Superior temporal gyrus (tissue), 1 donor: Measurements from ENCODE around the gene TRANK1.
A peak's percentile ranks its signal among the peaks of the same experiment; 100 is the strongest.

Source experiments
- DNase-seq: peaks from one replicate; pipeline ENCODE4 v3.0.0-alpha.2; 2016; ENCODE audit errors: extremely low spot score

Gene TRANK1

DNA sequence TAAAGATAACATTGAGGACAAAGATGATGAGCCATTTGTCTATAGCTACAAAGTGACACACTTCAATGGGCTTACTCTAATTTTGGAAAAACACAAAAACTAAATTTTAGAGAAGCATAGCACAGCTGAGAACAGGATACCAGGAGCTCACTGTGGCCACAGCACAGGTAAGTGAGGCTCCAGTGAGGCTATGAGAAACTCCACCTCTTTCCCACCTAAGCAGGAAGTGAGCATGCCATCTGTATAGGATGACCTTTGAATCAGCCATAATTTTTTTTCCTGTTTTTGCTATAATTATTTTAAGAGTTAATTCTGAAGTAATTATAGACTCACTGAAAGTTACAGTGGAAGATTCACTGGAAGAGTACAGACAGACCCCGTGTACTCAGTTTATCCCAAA, 98.4 kb downstream of the TRANK1 start:
- DNase-seq, result no peak

DNA sequence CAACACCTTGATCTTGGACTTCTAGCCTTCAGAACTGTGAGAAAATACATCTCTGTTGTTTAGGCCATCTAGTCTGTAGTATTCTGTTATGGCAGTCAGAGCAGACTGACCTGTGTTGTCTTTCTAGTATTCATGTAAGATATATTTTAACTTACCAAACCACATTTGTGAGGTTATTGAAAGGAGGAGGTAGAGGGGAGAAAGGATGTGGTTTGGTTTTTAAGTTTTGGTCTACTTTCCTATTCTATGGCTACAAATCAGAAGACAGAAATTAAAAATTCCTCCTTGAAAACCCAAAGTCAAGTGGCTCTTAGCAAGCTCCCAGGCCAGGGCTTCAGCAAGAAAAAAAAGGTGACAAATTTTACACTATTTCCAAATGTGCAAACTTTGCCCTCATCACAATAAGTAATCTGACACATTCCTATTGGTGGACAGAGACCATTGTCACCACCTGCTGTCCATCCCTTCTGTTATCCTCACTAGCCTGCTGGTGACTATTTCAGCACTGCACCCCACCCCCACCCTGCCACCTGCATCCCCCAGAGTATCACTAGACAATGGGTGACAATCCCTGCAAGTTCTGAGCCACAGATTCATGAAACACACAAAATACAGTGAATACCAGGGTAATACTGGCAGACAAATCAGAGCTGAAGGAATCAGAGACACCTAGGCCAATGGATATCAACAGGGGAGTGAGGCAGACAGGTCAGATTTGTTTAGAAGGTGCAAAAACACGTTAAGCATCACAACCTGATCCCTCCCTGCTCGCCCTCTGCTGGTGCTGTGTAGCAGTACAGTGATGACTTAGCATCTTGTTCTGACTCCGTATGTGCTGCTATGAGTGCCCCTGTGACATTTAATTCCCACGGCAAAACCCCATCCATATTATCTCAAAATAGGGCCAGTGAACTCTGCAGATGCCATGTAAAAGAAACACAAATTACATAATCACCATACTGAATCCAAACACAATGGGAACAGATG, 101.5 kb downstream of the TRANK1 start:
- DNase-seq, result peak; percentile 43

DNA sequence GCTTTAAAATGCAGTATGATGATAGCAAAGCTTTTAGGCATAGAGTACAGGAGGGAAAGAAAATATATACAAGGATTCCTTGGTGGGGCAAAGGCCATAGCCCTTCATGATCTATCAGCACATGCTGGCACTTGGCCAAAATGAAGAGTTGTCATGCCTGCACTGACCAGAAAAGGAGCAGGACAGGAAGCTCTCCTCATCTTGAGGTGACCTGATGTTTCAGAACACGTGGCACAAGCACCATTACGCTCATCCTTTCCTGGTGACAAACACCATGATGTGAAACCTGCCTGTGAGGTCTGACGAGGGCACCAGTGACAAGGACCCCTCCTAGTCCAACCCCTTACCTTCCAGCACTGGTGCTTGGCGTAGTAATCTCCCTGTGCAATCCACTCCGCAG, 102.6 kb downstream of the TRANK1 start:
- no peak for DNase-seq

DNA sequence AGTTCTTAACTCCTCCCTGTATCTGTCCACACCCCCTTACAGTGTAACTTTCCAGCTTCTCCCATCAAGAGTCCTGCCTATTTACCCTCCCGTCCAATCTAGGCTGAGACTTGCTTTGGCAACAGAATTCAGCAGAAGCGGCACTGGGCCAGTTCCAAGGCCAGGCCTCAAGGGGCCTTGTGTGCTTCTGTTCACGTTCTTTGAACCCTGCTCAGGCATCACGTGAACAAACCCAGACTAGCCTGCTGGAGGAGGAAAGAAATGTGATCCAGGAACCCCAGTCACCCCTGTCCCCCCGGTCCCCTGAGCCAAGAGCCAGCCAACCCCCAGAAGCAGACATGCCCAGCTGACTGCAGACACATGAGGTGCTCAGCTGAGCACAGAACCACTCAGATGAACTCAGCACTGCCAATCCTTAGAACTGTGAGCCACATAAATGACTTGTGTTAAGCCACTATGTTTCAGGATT, 104.4 kb downstream of the TRANK1 start:
- DNase-seq, result no peak

DNA sequence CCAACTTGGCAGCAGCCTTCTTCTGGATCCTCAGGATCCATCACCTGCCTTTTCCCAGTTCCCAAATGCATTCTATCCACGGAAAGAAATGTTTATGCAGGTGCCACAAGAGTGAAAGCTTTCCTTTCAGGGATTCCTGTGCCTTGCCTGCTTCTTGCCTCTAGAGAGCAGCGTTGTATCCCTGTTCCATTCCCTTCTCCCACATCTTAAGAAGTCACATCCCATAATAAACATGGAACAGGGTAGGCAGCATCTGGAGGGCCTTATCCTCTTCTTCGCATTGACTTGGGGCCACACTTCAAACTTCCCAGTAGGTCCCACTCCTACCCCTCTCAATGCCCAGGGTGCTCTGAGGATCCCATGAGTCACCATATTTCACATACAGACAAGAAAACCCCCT, 107.8 kb downstream of the TRANK1 start:
- no peak for DNase-seq

DNA sequence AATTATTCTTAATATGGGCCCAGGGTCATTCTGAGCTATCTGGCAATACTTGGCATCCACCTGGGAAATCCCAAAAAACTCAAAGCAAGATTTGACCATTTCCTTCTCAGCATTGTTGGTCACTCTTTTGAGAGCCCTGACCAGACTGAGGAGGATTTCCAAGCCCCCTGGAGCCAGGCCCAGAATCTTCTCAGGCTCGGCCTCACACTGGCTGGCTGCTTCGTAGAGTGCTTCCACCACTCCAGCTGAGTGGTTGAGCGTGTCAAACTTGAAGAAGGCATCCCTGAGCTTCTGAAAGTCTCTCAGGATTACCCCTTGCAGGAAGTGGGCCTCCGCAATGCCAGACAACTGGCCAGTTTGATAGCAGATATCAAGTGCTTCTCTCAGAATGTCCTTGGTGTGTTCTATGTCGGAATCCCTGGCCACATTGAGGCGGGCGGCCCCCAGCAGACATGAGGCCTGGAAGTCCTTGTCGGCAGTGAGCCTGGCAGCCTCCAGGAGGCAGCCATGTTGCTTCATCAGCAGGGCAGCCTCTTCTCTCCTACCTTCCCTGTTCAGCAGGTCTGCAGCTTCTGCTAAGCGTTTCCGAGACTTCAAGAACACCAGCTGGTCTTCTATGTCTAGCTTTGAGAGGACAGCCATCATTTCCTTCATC, 111.6 kb downstream of the TRANK1 start:
- DNase-seq, result no peak

DNA sequence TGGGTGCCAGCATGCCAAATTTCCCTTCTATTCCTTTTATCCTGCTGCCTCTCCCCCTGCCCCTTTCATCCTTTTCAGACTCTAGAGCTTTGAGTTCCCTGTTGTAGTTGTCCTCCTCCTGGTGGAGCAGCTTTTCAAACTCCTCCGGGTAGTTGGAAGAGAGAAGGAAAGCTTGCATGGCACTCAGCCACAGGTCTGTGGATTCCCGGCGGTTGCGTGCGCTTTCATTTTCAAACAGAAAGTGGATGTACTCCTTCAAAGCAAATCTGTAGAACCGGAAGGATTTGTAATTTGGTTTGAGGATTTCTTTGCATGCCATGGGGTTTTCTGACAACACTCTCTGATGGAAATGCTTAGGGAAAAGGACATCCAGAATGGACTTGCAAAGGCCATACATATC, 112.4 kb downstream of the TRANK1 start:
- peak; percentile 28 for DNase-seq

DNA sequence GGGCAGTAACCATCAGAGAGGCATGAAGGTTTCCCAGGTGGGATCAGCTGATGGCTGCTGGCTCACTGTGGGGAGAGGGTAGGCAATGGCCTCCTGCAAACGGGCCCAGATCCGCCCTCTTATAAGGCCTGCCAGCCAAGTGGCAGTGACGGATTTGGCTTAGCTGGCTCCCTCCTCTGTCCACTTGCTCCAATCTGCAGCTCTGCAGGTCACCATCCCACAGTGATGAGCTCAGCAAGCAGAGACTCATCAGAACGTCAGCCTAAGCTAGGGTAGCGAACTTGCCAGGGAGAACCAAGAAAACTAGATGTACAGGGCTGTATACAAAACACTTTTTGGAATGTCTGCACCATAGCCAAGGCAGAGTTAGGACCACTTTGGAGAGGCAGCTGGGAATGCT, 117.7 kb downstream of the TRANK1 start:
- no peak for DNase-seq

DNA sequence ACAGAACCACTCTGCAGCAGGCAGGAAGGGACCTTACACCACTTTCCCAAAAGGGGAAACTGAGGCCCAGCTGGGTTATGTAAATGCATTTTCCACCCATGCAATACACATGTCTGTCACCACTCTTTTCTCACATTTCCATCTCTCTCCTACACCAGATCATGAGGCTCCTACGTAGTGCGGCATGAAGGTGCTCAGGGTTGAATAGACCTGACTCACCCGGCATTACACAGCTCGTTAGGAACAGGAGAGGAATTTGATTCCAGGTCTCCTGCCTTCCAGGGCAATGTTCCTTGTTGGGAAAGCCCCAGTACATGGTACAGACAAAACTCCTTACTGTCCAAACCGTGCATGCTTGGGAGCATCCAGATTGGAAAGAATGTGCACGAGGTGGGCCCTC, 118.6 kb downstream of the TRANK1 start:
- DNase-seq, result no peak

DNA sequence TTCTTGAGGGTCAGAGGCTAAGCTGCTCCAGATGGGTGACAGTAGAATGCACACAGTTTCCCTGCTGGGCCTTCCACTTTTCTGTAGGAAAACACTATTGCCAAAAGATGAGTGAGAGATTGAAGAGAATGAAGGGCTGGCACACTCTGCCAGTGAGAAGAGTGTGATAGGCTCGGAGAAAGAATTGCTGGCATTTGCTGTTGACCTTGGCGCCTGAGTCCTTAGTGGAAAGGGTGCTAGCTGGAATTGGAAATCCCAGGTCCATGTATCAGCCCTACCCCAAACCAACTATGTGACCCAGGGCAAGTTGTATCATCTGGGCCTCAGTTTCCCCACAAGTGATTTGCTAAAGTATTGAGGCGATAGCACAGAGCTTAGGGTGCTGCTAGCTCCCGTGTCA, 120.4 kb downstream of the TRANK1 start:
- DNase-seq, result no peak

DNA sequence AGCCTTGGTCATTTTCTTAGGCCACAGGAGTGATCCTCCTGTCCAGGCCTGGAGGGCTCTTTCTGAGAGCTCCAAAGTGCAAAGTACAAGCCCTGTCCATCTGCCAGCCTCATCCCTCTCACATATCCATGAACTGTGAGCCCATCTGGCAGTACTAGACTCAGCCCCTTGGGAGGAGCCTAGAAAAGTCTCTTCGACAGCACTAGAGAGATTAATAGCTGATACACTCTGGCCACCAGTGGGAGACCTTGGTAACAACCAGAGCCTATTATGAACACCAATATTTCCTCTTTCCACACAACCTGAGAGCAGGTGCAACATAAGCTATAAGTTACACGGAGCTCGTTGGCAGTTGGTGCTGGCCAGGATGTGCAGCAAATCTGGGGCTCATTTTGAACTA, 121.0 kb downstream of the TRANK1 start:
- DNase-seq, result no peak

DNA sequence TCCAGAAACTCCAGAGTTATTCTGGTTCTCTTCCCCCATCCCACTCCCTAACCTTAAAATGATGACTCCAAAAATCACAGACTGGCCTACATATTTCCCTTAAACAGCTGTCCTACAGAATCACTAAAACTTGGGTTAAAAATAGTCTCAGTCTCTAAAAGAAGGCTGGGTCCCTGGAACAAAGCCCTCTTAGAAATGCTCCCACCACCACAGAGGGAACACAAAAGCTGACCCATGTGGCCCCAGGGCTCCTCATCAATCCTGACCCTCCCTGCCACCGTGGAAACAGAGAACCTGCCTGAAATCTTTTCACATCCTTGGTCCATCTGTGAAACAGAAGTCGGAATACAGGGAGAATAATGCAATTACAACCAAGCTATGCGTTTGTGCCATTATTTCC, 124.8 kb downstream of the TRANK1 start:
- DNase-seq, result no peak

DNA sequence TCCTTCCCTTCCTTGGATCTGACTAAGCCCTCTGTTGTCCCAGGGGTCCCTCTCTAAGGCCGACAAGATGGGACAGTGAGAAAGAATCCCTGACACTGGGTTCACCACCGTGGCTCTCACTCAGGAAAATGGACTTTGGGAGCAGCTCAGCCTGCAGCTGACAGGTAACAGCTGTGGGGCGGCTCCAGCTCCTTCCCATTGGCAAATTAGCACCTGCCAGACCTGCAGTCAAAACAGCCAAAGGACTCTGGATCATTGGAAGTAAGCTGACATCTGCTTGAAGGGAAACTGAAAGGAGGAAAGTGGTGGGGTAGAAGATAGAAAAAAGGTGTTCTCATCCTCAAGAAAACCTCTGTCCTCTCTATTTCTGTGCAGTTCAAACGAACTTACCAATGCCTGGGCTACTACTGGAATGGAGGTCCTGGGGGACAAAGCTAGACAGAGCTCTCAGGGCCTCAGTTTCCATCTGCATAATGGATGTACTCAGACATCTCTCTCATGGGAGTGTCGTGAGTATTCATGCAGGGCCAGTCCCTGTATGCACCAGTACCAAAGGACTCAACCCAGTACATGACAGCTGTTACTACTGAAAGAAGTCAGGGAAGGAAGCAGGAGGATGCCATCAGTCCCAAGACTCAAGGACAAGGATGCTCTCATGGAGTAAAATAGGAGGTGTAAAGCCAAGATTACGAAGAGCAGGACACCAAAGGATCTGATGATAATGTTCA, 126.9 kb downstream of the TRANK1 start:
- DNase-seq, result no peak

DNA sequence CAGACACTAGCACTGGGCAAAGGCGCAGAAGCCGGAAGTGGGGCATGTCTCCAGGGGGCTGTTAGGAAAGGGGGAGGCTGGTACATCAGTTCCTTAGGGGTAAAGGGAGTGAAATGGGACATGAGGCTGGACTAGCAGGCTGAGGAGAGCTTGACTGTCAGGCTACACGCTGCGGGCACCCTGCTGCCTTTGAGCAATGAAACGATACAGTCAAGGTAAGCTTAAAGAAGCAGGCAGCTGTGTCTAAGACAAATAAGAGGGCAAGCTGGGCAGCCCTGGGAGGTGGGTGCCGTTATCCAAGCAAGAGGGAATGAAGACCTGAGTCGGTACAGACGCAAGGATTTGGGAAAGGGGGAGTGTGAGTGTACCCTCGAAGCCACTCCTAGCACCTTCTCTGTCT, 129.5 kb downstream of the TRANK1 start:
- no peak for DNase-seq

DNA sequence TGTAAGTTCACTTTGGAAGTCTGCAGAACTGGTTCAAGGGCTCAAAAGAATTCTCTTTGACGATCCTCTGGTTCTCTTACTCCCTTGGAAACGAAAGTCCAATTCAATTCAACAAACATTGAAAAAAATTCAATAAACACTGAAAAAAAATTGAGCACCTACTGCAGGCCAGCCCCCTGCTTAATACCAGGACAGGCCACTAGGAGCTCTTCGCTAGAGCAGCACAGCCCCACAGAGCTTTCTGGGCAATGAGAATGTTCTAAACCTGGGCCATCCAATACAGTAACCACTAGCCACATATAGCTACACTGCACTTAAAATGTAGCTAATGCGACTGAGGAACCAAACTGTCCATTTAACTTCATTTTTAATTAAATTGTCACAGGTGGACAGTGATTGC, 130.1 kb downstream of the TRANK1 start:
- DNase-seq, result no peak

DNA sequence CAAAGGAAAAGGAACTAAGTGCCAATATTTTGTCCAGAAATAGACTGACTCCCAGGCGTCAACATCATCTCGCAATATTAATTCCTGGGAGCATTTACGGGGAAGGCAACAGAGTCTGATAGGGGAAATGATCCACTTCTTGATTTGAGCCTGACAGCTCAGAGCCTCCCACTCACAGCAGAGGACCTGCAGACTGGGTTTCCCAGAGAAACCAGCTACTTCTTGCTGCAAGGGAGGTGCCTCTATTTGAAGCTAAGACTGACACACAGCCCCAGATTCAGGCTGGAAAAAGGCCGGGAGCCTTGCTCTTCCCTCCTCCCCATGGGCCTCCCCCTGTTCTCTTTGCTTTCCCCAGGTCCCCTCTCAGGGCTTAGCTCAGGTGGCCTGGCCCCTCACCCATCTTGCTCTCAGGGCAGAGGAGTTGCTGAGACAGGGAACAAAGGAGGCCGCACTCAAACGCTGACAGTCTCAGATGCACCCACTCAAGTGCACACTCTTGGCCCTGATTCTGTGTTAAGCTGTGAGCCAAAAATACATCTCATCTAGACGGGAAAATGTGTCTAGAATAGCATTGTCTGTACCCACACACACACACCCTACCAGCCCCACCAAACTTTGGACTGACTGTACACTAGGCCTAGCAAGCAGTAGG, 130.7 kb downstream of the TRANK1 start:
- DNase-seq, result peak; percentile 62

DNA sequence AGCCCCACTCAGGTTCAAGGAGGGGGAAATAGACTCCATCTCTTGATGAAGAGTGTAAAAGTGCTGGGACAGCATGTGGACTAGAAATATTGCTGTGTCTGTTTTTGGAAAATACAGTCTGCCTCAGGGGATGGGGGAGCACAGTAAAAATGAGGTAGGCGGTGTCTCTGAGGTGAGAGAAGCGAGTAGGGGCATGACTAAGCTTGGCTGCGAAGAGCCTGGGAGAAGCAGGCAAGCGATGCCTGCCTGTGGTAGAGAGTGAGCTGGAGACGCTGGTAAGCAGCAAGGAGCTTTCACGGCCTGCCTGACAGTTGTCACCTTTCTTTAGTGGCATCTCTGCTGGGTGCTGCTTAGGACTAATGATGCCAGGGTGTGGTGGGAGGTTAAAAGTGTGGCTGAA, 131.5 kb downstream of the TRANK1 start:
- peak; percentile 44 for DNase-seq

DNA sequence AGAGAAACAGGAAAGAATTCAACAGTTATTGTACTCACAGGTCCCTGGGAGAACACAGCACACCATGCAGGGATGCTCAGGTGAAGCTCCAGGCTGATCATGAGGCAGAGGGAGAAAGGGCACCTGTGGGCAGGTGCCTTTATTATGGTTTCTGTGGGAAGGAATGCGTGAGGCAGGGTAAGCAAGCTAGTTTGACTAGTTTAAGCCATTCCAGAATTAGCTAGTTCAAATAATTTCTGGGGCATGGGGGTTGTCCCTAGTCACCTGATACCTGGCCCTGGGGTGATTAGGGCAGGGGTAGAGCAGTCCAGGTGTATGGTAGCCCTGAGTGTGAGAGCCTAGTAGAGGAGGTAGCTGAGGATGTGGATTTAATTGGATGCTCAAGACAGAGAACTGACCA, 132.6 kb downstream of the TRANK1 start:
- no peak for DNase-seq

DNA sequence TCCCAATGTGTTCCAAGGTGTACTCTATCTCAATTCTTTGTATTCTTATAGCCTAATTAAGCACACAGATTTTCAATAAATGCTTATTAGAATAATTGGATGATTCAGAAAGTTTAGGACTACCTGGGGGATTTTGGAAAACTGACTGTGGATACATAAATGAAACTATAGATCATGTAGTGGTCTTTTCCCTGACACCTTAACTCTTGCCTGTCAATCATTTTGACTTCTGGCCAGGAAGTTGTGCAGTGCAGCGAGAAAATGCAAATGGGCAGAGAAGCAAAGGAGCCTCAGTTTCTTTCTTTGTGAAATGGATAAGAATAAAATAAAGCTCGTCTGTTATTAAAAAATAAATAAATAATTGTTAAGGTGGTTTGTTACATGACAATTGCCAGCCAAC, 133.1 kb downstream of the TRANK1 start:
- no peak for DNase-seq

DNA sequence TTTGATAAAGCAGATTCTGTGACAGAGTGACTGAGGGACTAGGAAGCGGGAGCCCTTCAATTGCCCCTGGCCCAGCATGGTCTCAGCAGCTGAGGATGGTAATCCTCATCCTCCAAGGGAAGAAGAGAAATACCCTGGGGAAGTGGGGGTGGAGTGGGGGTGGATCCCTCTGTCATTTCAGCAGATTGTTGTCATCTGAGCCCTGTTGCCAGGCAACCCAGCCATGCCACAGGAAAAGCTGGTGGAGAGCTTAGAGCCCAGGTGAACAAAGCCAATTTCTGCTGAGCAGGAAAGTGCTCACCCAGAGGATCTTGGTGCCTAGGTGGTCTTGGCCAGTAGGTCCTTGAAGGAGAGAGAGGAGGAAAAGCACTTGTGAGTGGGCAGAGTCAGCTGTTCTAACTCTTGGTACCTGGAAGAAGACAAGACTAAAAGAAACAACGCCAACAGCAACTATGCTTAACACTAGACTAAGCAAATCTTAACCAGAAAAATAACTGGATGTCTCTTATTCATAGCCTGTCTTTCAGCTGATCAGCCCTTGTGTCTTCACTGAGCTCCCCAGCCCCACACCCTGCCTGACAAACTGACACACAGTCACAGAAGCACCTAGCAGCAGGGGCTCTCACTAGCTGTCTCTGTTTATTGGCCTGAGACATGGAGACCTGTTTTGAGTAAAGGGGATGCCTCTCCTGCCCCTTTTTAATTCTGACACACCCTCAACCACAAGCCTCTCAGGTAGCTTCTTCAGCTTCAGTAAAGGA, 140.4 kb downstream of the TRANK1 start:
- no peak for DNase-seq
